Esophagus squamous epithelium (tissue), 5 donors: Measurements from ENCODE around the gene HENMT1. TPM values are rescaled to one million over a fixed set of nuclear protein-coding genes. Genes with fewer than 3 reads are reported as not detected.
"Not testable (repeated sequence)": the region's sequence is repeated elsewhere in the genome, so short reads cannot be mapped to it uniquely, and the experiment has no call there.

ENCODE experiments used
- DNase-seq: peaks from one replicate; lab custom pipeline; 2025; lab: John Stamatoyannopoulos, UW
- H3K27ac ChIP-seq, 4 donors: fragments of 200-600 bp; sonication (generic); one replicate each; pipeline ENCODE4 v1.5.1; 2016 to 2019; ENCODE audit warnings: mild to moderate bottlenecking in 1 of 4
- H3K27me3 ChIP-seq, 4 donors: fragments of 200-600 bp; sonication (generic); 1 replicate in 3 of 4; 2 replicates in 1 of 4; pipeline versions ENCODE4 v1.5.1 to v1.6.0; 2017 to 2021; ENCODE audit warnings: antibody characterized with exemption in 1 of 4
- H3K36me3 ChIP-seq, 3 donors: fragments of 200-600 bp; sonication (generic); one replicate each; pipeline ENCODE4 v1.5.1; 2016 to 2019
- H3K4me1 ChIP-seq, 3 donors: fragments of 200-600 bp; sonication (generic); one replicate each; pipeline ENCODE4 v1.5.1; 2017 to 2019
- H3K4me3 ChIP-seq, 4 donors: fragments of 200-600 bp; sonication (generic); 1 replicate in 3 of 4; 2 replicates in 1 of 4; pipeline ENCODE4 v1.5.1; 2016 to 2019; ENCODE audit warnings: mild to moderate bottlenecking in 2 of 4, moderate library complexity in 1 of 4
- H3K9me3 ChIP-seq, 3 donors: fragments of 200-600 bp; sonication (generic); one replicate each; pipeline ENCODE4 v1.5.1; 2016 to 2019
- CTCF ChIP-seq, 6 experiments: fragments of 450-650 bp in 4 of 6; fragments of 200-600 bp in 2 of 6; sonication (generic) in 2 of 6; IDR thresholded peaks; one replicate each; pipeline ENCODE4 v1.5.1; 2016 to 2019; ENCODE audit warnings: antibody characterized with exemption in 6 of 6, mild to moderate bottlenecking in 4 of 6, moderate library complexity in 4 of 6
- POLR2A ChIP-seq, 4 donors: fragments of 450-650 bp; IDR thresholded peaks; one replicate each; pipeline ENCODE4 v1.6.1; 2017; ENCODE audit warnings: antibody characterized with exemption in 4 of 4, mild to moderate bottlenecking in 4 of 4, moderate library complexity in 3 of 4
- WGBS, 2 donors: methylation state at CpG; one replicate each; pipeline ENCODE4 v1.1.5; 2018; 5-methylcytosine and 5-hydroxymethylcytosine counted together
- intact Hi-C: fragments of 100-400 bp; cut with DNase I; formaldehyde crosslinking; loops from one replicate; pipeline ENCODE4 v1.15.0; 2022
- total RNA-seq, 4 donors: library from RNA; depleted of rRNA; stranded (reverse); fragments of >200 nt; gene quantifications; one replicate each; pipeline ENCODE4 v1.1.0, GENCODE V29; 2016
- donor health status: DM: yes; HTN: yes; CAD: no.

HENMT1 gene
- total RNA-seq, 4 donors from 2014 or later: 0.80 to 4.6 (median 2.0) TPM

- peaks cover 0 to 20% (median 0%) of the 10 kb centered on the region in 4 donors for H3K27me3 ChIP-seq
- TF ChIP-seq POLR2A (IDR thresholded peaks at IDR 0.05) (no peak), CTCF (IDR thresholded peaks at IDR 0.05) (no peak)
- H3K27ac ChIP-seq: no peak overlapping the region
- 83 to 84% methylated on average over 2 to 5 of the region's 5 CpGs for WGBS, 2 donors
- no peak for DNase-seq
- no peaks in the 10 kb centered on the region for H3K4me1 ChIP-seq
- no peaks in the 10 kb centered on the region for H3K36me3 ChIP-seq
- H3K4me3 ChIP-seq: no peak overlapping the region
- intact Hi-C loops: no loop called here
- H3K9me3 ChIP-seq: no peaks in the 10 kb centered on the region
Measured at GRCh38 chr1:108670131-108670773, 9.4 kb upstream of the HENMT1 start.

GRCh38 chr1:108669679-108670078 is 8.8 kb upstream of the HENMT1 start:
- H3K36me3 ChIP-seq: no peaks in the 10 kb centered on the region
- H3K4me3 ChIP-seq: no peak overlapping the region
- intact Hi-C loops: no loop called here
- peaks cover 0 to 20% (median 0%) of the 10 kb centered on the region in 4 donors for H3K27me3 ChIP-seq
- TF ChIP-seq CTCF (IDR thresholded peaks at IDR 0.05) (no peak), POLR2A (IDR thresholded peaks at IDR 0.05) (no peak)
- no peaks in the 10 kb centered on the region for H3K9me3 ChIP-seq
- H3K27ac ChIP-seq: no peak overlapping the region
- WGBS, 2 donors: 68 to 74% methylated on average over 7 of the region's 7 CpGs
- no peak for DNase-seq
- H3K4me1 ChIP-seq: no peaks in the 10 kb centered on the region

- no peak for TF ChIP-seq POLR2A (IDR thresholded peaks at IDR 0.05)
- no peak for TF ChIP-seq CTCF (IDR thresholded peaks at IDR 0.05)
- Histone ChIP-seq H3K36me3 (no peaks in the 10 kb centered on the region), H3K4me3 (no peak overlapping the region), H3K9me3 (no peaks in the 10 kb centered on the region), H3K4me1 (no peaks in the 10 kb centered on the region), H3K27me3 (peaks cover 0 to 20% (median 0%) of the 10 kb centered on the region in 4 donors), H3K27ac (no peak overlapping the region)
- no peak for DNase-seq
- intact Hi-C loops: no loop called here
Measured at GRCh38 chr1:108668777-108669176, 7.9 kb upstream of the HENMT1 start.

- DNase-seq, H3K9me3 ChIP-seq, intact Hi-C loops, H3K27ac ChIP-seq, H3K36me3 ChIP-seq, H3K4me1 ChIP-seq, H3K4me3 ChIP-seq: not testable (repeated sequence)
- WGBS, 2 donors: 98% methylated on average over 9 of the region's 28 CpGs; no CpG with 5 or more reads in 1 of the 2 donors
- H3K27me3 ChIP-seq: peaks cover 0 to 20% (median 0%) of the 10 kb centered on the region in 4 donors
Measured at GRCh38 chr1:108667422-108667821, 6.5 kb upstream of the HENMT1 start.

- DNase-seq: no peak
- no peaks in the 10 kb centered on the region for H3K9me3 ChIP-seq
- no peaks in the 10 kb centered on the region for H3K36me3 ChIP-seq
- no peak for TF ChIP-seq POLR2A (IDR thresholded peaks at IDR 0.05)
- no peak for TF ChIP-seq CTCF (IDR thresholded peaks at IDR 0.05)
- peaks cover 0 to 7% (median 0%) of the 10 kb centered on the region in 4 donors for H3K27me3 ChIP-seq
- H3K4me3 ChIP-seq: no peak overlapping the region
- intact Hi-C loops: no loop called here
- H3K27ac ChIP-seq: no peak overlapping the region
- WGBS, 2 donors: 53 to 75% methylated on average over 1 of the region's 1 CpG
- H3K4me1 ChIP-seq: peaks cover 0 to 18% (median 6%) of the 10 kb centered on the region in 3 donors
Measured at GRCh38 chr1:108665771-108666170, 4.9 kb upstream of the HENMT1 start.
